ENCODE measurements around the gene TNNT3. TPM values are rescaled to one million over a fixed set of nuclear protein-coding genes. Genes with fewer than 3 reads are reported as not detected.

TNNT3 gene
- total RNA-seq, 1 experiment from 2014 or later = 0.71 TPM

GRCh38 chr11:1934335-1935155 is 15.0 kb downstream of the TNNT3 start:
- intact Hi-C loops (cut with micrococcal nuclease) = no loop called here

More at GRCh38 chr11:1934335-1935155, 15.0 kb downstream of the TNNT3 start:
- Histone ChIP-seq H4K20me1 (ENCODE audit: insufficient read depth) (no peaks in the 10 kb centered on the region), H3K4me1 (ENCODE audit: control insufficient read depth in 1 of 2, insufficient read depth in 2 of 2, low read length in 2 of 2) (no peaks in the 10 kb centered on the region), H3K4me2 (ENCODE audit: low read length) (no peak overlapping the region), H3K27ac (ENCODE audit: low read depth, low read length) (no peak overlapping the region), H2AFZ (ENCODE audit: low read depth, low read length, poor library complexity, severe bottlenecking) (no peak overlapping the region), H3K4me3 (replicated peaks in 1 of 2; ENCODE audit: low read depth in 1 of 2, low read length in 2 of 2) (no peak overlapping the region), H3K9me3 (ENCODE audit: control insufficient read depth in 1 of 2, insufficient read depth in 1 of 2, low read depth in 1 of 2, low read length in 2 of 2) (no peaks in the 10 kb centered on the region), H3K79me2 (ENCODE audit: insufficient read depth, low read length) (no peaks in the 10 kb centered on the region), H3K36me3 (ENCODE audit: control insufficient read depth in 1 of 2, insufficient read depth in 2 of 2, low read length in 2 of 2) (no peaks in the 10 kb centered on the region), H3K9ac (ENCODE audit: low read length) (no peak overlapping the region), H3K9me2 (ENCODE audit: insufficient read depth) (no peaks in the 10 kb centered on the region), H3K27me3 (ENCODE audit: insufficient read depth, low read length) (no peaks in the 10 kb centered on the region)
- TF ChIP-seq, protein P1, sequence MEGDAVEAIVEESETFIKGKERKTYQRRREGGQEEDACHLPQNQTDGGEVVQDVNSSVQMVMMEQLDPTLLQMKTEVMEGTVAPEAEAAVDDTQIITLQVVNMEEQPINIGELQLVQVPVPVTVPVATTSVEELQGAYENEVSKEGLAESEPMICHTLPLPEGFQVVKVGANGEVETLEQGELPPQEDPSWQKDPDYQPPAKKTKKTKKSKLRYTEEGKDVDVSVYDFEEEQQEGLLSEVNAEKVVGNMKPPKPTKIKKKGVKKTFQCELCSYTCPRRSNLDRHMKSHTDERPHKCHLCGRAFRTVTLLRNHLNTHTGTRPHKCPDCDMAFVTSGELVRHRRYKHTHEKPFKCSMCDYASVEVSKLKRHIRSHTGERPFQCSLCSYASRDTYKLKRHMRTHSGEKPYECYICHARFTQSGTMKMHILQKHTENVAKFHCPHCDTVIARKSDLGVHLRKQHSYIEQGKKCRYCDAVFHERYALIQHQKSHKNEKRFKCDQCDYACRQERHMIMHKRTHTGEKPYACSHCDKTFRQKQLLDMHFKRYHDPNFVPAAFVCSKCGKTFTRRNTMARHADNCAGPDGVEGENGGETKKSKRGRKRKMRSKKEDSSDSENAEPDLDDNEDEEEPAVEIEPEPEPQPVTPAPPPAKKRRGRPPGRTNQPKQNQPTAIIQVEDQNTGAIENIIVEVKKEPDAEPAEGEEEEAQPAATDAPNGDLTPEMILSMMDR (IDR thresholded peaks at IDR 0.05 in 2 of 3, conservative IDR thresholded peaks at IDR 0.05 in 1 of 3; ENCODE audit: borderline replicate concordance in 1 of 3, insufficient read depth in 1 of 3, low read depth in 2 of 3, low read length in 2 of 3) = no peak
- TF ChIP-seq MAX (IDR thresholded peaks at IDR 0.05) = no peak
- TF ChIP-seq ZFX (IDR thresholded peaks at IDR 0.05) = no peak
- no peak for TF ChIP-seq EGR1 (IDR thresholded peaks at IDR 0.05; ENCODE audit: low read depth)
- TF ChIP-seq POLR2AphosphoS5 (IDR thresholded peaks at IDR 0.05; ENCODE audit: low read depth, low read length) = no peak
- ChIA-PET CTCF (interaction anchor here (0.7 kb wide), 1 partner anchor 52 kb away, joined by 3 read pairs; no protein-coding TSS in a partner anchor), RAD21 (ENCODE audit: low non-redundant PET in 1 of 2, low total read pairs in 2 of 2, uncharacterized antibody in 2 of 2, unreplicated experiment in 2 of 2) (no interaction called here), POLR2A (no interaction called here)
- no peak for ATAC-seq
- DNase-seq (ENCODE audit: low read depth, low spot score) = no peak
- BruUV-seq (replicated peaks) = no TSS peak
